Right hindlimb (tissue), 1 donor: Measurements from ENCODE around the gene CSNK1D.

Source experiments
- DNase-seq: peaks from one replicate; pipeline ENCODE4 v3.0.0-alpha.2; 2018

CSNK1D gene

GRCh38 chr17:82226809-82227628, 46.5 kb downstream of the CSNK1D start:
- DNase-seq: peak; percentile 24

DNA sequence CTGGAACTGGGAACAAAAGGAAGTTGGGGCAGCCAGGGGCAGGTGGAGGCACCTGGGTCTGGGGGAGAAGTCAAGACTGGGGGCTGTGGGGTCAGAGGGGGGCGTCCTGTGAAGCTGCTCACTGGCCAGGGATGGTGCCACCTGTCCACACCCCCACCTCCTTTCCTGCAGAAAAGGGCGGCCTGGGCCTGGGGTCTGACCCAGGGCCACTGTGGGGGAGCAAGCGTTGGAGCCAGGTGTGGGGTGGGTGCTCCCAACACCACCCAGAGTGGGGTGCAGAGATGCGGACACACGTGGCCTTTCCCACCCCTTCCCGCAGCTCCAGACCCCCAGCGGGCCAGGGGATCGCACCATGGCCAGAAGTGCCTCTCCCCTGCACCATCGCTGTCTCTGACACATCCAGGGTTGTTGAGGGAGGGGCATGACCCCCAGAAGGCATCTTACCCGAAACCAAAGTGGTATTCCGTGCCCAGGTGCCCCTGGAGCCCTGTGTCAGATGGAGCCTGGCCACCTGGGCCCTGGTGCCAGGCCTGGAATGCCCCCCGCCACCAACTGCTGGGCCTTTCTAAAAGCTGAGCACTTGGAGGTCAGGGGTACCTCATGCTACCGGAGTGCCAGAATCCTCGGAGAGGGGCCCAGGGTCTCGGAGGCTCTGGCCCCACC, 47.2 kb downstream of the CSNK1D start:
- DNase-seq: peak; percentile 20

GRCh38 chr17:82225368-82226029, 48.0 kb downstream of the CSNK1D start:
- peak; percentile 30 for DNase-seq

GRCh38 chr17:82224666-82225065, 48.8 kb downstream of the CSNK1D start:
- DNase-seq: no peak

GRCh38 chr17:82223517-82223916, 50.0 kb downstream of the CSNK1D start:
- DNase-seq: no peak

- DNase-seq: no peak
Measured at GRCh38 chr17:82222816-82223215, 50.7 kb downstream of the CSNK1D start.

- DNase-seq: no peak
Measured at GRCh38 chr17:82221341-82221902, 52.1 kb downstream of the CSNK1D start.

DNA sequence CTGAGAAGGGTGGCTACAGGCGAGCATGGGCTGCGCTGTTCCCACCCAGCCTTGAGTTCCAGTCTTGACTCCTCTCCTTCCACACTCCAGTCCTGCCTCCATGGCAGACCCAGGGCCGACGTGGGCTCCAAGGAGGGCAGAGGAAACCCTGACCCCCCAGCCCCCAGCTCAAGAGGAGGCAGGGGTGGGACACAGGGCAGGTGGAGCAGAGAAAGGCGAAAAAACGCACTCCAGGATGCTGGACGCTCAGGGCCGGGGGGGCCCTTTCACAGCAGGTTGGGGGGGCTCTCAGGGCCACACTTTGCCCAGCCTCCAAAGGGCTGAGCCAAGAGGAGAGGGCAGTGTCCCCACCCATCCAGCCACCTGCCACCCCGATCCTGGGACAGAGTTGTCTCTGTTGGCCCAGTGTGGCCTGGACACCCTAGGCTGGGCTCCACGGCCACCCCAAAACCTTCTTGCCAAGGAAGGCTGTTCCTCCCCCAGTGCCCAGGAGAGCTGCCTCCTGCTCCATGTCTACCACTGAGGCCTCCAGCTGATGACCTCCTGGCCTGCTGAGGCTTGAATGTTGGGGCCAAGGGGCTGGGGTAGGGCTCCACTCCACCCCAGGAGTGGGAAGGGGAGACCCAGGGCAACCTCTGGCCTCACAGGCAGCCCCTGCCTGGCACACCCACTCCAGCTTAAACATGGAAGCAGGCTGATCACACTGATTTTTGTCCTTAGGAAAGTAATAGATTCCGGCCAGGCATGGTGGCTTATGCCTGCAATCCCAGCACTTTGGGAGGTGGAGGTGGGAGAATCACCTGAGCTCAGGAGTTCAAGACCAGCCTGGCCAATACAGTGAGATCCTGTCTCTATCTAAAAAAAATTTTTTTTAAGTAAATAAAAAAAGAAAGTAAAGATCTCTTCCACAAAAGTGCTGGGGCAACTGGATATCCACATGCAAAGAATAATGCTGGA, 53.5 kb downstream of the CSNK1D start:
- DNase-seq: no peak

- DNase-seq: no peak
Measured at GRCh38 chr17:82219083-82219482, 54.4 kb downstream of the CSNK1D start.

DNA sequence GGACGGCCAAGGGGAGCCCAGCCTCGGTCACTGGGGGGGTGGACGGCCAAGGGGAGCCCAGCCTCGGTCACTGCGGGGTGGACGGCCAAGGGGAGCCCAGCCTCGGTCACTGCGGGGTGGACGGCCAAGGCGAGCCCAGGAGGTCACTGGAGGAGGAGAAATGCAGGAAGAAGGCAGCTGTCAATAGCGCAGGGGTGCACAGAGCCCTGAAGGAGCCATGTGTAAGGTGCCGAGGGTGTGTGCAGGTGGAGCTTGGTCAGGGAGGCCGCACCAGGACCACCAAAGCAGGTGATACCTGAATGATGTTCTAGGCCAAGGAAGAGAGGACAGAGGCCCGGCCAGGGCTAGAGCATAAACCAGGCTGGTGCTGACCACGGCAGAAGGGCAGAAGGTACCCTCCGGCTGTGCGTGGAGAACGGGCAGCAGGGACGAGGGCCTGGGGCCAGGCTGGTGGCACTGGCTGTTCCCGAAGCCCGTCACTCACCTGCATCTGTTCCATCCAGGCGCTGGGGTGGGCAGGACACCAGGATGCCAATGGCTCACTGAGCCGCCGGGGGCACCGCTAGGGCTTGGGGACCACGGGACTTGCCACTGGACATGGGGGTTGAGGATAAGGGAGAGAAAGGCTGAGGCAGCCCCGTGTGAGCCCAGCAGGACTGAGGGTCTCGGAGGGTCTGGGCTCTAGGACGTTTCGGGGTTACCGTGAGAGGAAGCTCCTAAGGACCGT, 55.0 kb downstream of the CSNK1D start:
- no peak for DNase-seq

DNA sequence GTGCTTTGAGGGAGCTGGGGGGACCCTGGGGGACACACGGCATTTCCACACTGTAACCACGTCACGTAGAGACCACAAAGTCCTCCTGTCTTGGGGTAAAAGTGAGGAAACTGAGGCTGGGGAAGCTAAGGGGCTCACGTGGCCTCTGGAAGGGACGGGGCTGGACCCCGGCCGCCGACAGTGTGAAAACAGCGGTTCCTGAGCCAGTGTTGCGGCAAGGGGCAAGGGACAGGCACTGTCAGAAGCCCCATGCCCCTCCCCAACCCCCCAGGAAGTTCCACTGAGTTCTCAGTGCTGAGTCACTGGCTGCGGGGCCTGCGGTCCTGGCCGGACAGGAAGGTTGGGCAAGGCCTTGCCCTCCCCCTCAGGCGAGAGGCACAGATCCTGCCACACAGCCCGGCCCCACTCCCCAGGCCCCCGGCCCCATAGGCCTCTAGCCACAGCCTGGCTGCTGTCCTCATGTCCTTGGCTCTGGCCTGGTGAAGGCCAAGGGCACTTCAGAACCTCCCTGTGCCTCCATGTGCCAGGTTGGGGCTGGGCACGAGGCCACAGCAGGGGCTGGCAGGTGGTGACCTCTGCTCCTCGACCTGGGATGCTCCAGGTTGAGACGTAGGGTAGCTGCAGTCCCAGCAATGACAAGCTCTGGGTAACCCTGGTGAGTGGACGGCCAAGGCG, 55.8 kb downstream of the CSNK1D start:
- peak; percentile 39 for DNase-seq

GRCh38 chr17:82217120-82217529, 56.4 kb downstream of the CSNK1D start:
- DNase-seq: peak; percentile 27

DNA sequence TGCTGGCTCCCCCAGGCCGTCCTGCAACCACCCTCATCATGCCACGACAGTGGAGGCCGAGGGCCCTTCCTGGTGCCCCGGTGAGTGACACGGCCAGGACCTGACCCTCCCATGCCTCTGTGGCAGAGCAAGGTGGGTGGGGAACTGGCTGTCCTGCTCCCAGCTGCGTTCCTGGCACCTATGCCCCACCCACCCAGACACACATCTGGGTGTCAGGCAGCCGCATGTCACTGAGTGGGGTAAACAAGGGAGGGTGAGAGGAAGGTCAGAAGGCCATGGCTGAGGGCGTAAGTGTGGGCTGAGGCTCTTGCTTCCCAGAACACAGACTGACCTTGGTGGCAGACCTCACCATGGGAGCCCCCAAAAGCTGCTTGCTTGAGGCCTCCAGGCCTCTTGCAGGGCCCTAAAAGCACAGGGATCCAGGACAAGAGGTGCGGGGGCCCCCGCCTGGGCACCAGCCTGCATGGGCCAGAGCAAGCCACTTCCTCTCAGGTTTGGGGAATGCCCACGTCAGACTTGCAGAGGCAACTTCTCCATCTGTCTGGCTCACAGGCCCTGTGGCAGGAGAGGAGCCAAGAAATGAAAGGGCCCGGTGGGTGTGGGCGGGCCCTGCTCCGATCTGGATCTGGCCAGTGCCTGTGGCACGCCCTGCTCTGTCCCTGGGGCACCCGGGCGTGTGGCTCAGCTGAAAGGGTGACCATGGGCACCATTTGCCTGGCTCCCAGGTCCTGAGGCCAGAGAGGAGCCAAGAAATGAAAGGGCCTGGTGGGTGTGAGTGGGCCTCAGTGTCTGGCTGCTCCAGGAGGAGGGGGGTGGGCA, 57.0 kb downstream of the CSNK1D start:
- DNase-seq: peak; percentile 70

- no peak for DNase-seq
Measured at GRCh38 chr17:82215972-82216300, 57.6 kb downstream of the CSNK1D start.

DNA sequence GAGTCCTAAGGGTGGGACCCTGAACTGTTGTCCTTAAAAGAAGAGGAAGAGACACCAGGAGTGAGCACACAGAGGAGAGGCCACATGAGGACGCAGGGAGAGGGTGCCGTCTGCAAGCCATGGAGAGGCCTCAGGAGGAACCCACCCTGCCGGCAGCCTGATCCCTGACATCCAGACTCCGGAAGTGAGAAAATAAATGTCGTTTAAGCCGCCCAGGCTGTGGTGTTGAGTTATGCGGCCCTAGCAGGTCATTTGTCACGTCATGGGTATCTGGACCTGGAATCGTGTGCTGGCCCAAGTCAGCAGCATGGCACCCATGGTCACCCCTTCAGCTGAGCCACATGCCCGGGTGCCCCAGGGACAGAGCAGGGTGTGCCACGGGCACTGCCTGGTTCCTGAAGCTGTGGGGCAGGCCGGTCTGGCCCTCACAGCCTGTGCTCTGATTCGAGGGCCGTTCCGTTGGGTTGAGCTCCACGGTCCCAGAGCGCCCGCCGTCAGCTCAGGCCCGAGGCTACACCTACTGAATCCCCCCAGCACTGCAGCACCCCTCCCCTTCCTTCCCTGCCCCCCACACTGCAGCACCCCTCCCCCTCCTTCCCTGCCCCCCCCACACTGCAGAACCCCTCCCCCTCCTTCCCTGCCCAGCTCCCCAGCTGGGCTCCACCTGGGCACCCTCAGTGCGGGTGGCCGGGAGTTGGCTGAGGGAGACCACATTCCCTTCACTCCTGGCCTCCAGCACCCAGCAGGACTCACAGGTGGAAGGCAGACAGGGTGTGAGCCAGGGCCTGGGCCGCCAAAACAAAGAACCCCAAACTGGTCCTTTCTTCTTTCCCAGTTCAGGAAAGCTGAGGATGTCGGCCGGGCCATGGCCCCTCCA, 58.2 kb downstream of the CSNK1D start:
- peak; percentile 39 for DNase-seq

DNA sequence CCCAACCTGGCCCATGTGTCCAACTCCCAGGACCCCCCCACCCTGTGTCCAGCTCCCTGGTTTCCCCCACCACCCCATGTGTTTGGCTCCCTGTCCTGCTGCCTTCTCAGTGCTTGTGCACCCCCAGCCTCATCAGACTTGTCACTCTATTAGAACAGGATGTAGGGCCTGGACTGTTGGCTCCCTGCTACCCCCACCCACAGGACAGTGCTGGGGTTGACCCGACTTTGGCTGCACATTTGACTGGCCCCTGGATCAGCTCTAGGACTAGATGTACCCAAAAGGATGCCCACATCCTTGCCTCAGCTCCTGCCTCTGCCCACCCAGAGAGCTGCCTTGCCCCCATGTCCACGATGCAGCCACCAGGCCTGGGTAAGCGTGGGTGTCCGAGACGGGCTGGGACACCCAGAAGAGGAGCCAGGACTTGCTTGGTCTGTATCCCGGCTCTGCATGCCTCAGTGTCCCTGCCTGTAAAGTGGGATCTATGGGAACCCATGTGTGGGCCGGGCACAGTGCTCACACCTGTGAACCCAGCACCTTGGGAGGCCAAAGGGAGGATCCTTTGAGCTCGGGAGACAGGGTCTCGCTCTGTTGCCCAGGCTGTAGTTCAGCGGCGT, 59.4 kb downstream of the CSNK1D start:
- no peak for DNase-seq

- peak; percentile 64 for DNase-seq
Measured at GRCh38 chr17:82213251-82214011, 60.1 kb downstream of the CSNK1D start.
